Measurements from ENCODE around the gene FOXE3. TPM values are rescaled to one million over a fixed set of nuclear protein-coding genes. Genes with fewer than 3 reads are reported as not detected.

FOXE3 gene
- total RNA-seq, 1 experiment from 2014 or later = 0.28 TPM

DNA sequence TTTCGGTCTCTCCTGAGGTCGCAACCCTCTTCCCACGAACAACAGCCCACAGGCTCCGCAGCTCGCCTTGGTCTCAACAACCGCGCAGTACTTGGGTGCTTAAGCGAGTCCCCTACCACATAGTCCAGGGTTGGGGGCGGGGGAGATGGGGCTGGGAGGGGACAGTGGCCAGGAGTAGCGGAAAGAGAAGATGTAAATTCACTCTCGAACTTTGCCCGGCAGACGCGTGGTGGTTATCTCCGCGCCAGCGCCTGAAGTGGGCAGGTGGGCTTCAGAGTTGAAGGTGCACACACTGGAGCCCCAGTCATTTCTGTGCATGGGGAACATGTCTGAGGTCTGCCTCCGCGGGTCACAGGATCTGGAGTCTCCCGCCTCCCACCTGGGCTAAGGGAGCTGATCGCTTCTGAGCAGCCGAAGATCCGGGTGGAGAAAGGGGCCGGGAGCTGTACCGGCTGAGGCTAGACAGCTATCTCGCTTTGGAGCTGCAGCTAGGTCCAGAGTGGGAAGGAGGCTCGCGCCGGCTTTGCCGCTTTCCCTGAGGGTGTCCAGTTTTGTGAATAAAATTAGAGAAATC lies 17.5 kb downstream of the FOXE3 start:
- Histone ChIP-seq H3K27ac (no peak overlapping the region), H3K79me2 (ENCODE audit: low read depth) (peaks cover 8% of the 10 kb centered on the region), H3K4me3 (no peak overlapping the region), H2AFZ (no peak overlapping the region), H3K36me3 (ENCODE audit: low read depth) (no peaks in the 10 kb centered on the region), H4K20me1 (ENCODE audit: insufficient read depth) (no peaks in the 10 kb centered on the region), H3K9me2 (ENCODE audit: insufficient read depth) (no peaks in the 10 kb centered on the region), H3K9me3 (ENCODE audit: insufficient read depth, low read depth) (no peaks in the 10 kb centered on the region), H3K27me3 (ENCODE audit: insufficient read depth, low read depth) (no peaks in the 10 kb centered on the region), H3K4me1 (replicated peaks; ENCODE audit: insufficient read depth) (0 out of 2 replicates have a peak, but pooled peaks cover 6% of the 10 kb centered on the region), H3K4me2 (no peak overlapping the region), H3F3A (ENCODE audit: insufficient read depth, low read depth) (peaks cover 3% of the 10 kb centered on the region; the same call in 1 of the 2 replicates)
- POLR2A ChIA-PET (ENCODE audit: unreplicated experiment) = no interaction called here
- intact Hi-C loops (cut with micrococcal nuclease; ENCODE audit: unreplicated experiment) = no loop called here
- no peak for TF ChIP-seq EZH2 (IDR thresholded peaks at IDR 0.05; ENCODE audit: low read depth)
- TF ChIP-seq, protein P1, sequence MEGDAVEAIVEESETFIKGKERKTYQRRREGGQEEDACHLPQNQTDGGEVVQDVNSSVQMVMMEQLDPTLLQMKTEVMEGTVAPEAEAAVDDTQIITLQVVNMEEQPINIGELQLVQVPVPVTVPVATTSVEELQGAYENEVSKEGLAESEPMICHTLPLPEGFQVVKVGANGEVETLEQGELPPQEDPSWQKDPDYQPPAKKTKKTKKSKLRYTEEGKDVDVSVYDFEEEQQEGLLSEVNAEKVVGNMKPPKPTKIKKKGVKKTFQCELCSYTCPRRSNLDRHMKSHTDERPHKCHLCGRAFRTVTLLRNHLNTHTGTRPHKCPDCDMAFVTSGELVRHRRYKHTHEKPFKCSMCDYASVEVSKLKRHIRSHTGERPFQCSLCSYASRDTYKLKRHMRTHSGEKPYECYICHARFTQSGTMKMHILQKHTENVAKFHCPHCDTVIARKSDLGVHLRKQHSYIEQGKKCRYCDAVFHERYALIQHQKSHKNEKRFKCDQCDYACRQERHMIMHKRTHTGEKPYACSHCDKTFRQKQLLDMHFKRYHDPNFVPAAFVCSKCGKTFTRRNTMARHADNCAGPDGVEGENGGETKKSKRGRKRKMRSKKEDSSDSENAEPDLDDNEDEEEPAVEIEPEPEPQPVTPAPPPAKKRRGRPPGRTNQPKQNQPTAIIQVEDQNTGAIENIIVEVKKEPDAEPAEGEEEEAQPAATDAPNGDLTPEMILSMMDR (conservative IDR thresholded peaks at IDR 0.05) = no peak
- CTCF ChIA-PET = interaction anchor here (0.7 kb wide), 1 partner anchor 400 kb away, joined by 5 read pairs; no protein-coding TSS in a partner anchor
- no peak for DNase-seq
- no TSS peak for BruUV-seq (replicated peaks)

DNA sequence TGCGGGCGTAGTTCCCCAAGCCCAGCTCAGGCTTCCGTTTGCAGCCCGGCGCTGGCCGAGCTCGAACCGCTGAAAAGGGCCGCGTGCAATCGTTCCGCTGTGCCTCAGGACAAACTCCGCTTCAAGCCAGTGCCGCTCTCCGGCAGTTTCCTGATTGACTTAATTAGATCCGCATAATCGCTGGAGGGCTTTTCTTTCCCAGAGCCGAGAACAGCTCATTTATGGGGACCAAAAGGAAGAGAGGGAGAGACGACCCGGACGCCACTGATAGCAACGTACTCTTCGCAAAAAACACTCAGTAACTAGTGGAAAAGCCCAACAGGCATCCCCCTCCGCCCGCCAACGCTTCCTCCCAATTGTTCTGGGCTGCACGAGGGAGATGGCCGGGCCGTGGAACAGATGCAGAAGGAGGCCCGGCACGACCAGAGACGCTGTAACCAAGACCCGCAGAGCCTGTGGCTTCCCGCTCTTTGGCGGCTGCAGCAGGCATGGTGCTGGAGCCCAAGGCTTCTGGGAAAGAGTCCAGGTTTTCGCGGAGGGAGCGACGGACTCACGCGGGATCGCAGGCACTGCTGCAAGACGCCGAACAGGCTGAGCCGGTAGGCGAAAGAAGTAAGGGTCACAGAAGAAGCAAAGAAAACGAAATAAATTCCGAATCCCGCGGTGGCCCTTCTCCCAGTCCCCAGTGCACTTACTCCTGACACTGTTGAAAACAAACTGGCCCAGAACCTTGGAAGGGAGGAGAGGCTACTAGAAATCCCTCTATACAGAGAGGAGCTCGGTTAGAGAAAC lies 18.2 kb downstream of the FOXE3 start:
- H3K27ac ChIP-seq = no peak overlapping the region
- intact Hi-C loops (cut with micrococcal nuclease; ENCODE audit: unreplicated experiment) = no loop called here
- peaks cover 8% of the 10 kb centered on the region for H3K79me2 ChIP-seq (ENCODE audit: low read depth)
- H3K4me2 ChIP-seq = no peak overlapping the region
- TF ChIP-seq, protein P1 (conservative IDR thresholded peaks at IDR 0.05) = no peak
- TF ChIP-seq EZH2 (IDR thresholded peaks at IDR 0.05; ENCODE audit: low read depth) = no peak
- no peaks in the 10 kb centered on the region for H3K27me3 ChIP-seq (ENCODE audit: insufficient read depth, low read depth)
- H3K9me3 ChIP-seq (ENCODE audit: insufficient read depth, low read depth) = no peaks in the 10 kb centered on the region
- POLR2A ChIA-PET (ENCODE audit: unreplicated experiment) = no interaction called here
- no peak overlapping the region for H3K4me3 ChIP-seq
- DNase-seq = no peak
- peaks cover 3% of the 10 kb centered on the region; the same call in 1 of the 2 replicates for H3F3A ChIP-seq (ENCODE audit: insufficient read depth, low read depth)
- no TSS peak for BruUV-seq (replicated peaks)
- CTCF ChIA-PET = interaction anchor here (0.7 kb wide), 1 partner anchor 399 kb away, joined by 5 read pairs; no protein-coding TSS in a partner anchor
- H2AFZ ChIP-seq = no peak overlapping the region
- no peaks in the 10 kb centered on the region for H3K9me2 ChIP-seq (ENCODE audit: insufficient read depth)
- no peaks in the 10 kb centered on the region for H4K20me1 ChIP-seq (ENCODE audit: insufficient read depth)
- 0 out of 2 replicates have a peak, but pooled peaks cover 6% of the 10 kb centered on the region for H3K4me1 ChIP-seq (replicated peaks; ENCODE audit: insufficient read depth)
- no peaks in the 10 kb centered on the region for H3K36me3 ChIP-seq (ENCODE audit: low read depth)

DNA sequence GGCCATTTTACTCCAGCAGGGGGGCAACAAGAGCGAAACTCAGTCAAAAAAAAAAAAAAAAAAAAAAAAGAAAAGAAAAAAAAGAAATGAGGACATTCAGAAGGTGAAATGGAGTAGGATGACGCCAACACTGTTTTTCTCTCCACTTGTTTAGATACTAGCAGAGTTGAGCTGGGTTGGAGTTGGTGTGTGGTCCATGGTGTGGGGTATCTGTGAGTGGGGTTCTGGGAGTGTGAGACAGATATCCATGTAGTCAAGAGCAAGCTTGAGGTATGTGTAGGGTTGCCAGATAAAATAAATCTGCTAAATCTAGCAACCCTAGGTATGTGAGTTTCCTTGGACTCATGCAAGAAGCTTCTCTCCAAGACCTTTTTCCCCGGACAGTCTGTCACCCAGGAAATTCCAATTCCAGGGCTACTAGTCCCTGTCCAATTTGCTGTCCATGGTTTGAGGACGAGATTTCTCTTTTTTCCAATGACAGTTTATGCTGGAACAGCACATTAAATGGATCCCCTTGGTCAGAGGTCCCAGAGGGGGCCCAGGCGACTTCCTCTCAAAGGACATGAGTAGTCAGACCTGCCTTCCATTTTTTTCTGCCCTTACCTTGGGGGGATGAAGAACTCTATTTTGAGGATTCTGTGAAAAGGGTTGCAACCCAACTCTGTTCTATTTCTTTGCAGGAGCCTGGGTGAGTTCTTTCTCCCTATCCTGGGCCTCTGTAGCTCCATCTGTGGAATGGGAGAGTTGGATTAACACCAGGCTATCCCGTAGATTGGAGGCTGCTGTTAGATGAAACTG lies 19.6 kb downstream of the FOXE3 start:
- BruUV-seq (replicated peaks) = no TSS peak
- TF ChIP-seq, protein P1 (conservative IDR thresholded peaks at IDR 0.05) = no peak; the same call in 1 of the 2 replicates
- no peak for TF ChIP-seq EZH2 (IDR thresholded peaks at IDR 0.05; ENCODE audit: low read depth)
- CTCF ChIA-PET = interaction anchor here (0.6 to 1.4 kb wide), 6 partner anchors 14 to 1036 kb away, joined by 3 to 15 read pairs (median 4); no protein-coding TSS in a partner anchor
- POLR2A ChIA-PET (ENCODE audit: unreplicated experiment) = interaction anchor here (0.6 kb wide), 1 partner anchor 245 kb away, joined by 3 read pairs; no protein-coding TSS in a partner anchor
- Histone ChIP-seq H3K4me3 (peak overlapping the region; percentile 68; the same call in 1 of the 2 replicates), H4K20me1 (ENCODE audit: insufficient read depth) (no peaks in the 10 kb centered on the region), H3K9me2 (ENCODE audit: insufficient read depth) (no peaks in the 10 kb centered on the region), H3K4me1 (replicated peaks; ENCODE audit: insufficient read depth) (0 out of 2 replicates have a peak, but pooled peaks cover 6% of the 10 kb centered on the region), H3K4me2 (peak overlapping the region; percentile 89), H3F3A (ENCODE audit: insufficient read depth, low read depth) (peaks cover 9% of the 10 kb centered on the region; the same call in 1 of the 2 replicates), H3K27ac (no peak overlapping the region), H2AFZ (0 out of 2 replicates have a peak overlapping the region, but pooled peaks have one; percentile 89), H3K79me2 (ENCODE audit: low read depth) (peaks cover 8% of the 10 kb centered on the region), H3K27me3 (ENCODE audit: insufficient read depth, low read depth) (no peaks in the 10 kb centered on the region), H3K9me3 (ENCODE audit: insufficient read depth, low read depth) (no peaks in the 10 kb centered on the region), H3K36me3 (ENCODE audit: low read depth) (no peaks in the 10 kb centered on the region)
- DNase-seq = no peak
- intact Hi-C loops (cut with micrococcal nuclease; ENCODE audit: unreplicated experiment) = loop anchor here (1.0 to 5.0 kb wide), 3 partner anchors 123 to 275 kb away; partner anchors contain the start of genes PDZK1IP1 and STIL

Measured in PC-9 (cell line).